HEK293T (cell line): Measurements from ENCODE around the gene ASB10.

ENCODE experiments used
- ARNT ChIP-seq: fragments of 450-650 bp; IDR thresholded peaks from 2 replicates; pipeline ENCODE4 v1.6.1; 2017; ENCODE audit warnings: mild to moderate bottlenecking
- BHLHE40 ChIP-seq: fragments of 450-650 bp; IDR thresholded peaks from 2 replicates; pipeline ENCODE4 v1.6.1; 2016; ENCODE audit warnings: mild to moderate bottlenecking, moderate library complexity, borderline replicate concordance
- CTBP1 ChIP-seq: fragments of 450-650 bp; IDR thresholded peaks from 2 replicates; pipeline ENCODE4 v1.6.1; 2016; ENCODE audit warnings: borderline replicate concordance
- FOXA1 ChIP-seq: fragments of 450-650 bp; IDR thresholded peaks from 2 replicates; pipeline ENCODE4 v1.6.1; 2016; ENCODE audit warnings: mild to moderate bottlenecking
- FOXK2 ChIP-seq: fragments of 450-650 bp; IDR thresholded peaks from 2 replicates; pipeline ENCODE4 v1.6.1; 2016; ENCODE audit warnings: mild to moderate bottlenecking
- FOXM1 ChIP-seq: fragments of 450-650 bp; IDR thresholded peaks from 2 replicates; pipeline ENCODE4 v1.6.1; 2017; ENCODE audit warnings: mild to moderate bottlenecking, borderline replicate concordance
- LEF1 ChIP-seq: fragments of 450-650 bp; IDR thresholded peaks from 2 replicates; pipeline ENCODE4 v1.6.1; 2017; ENCODE audit warnings: mild to moderate bottlenecking, borderline replicate concordance
- SP1 ChIP-seq: fragments of 450-650 bp; IDR thresholded peaks from 2 replicates; pipeline ENCODE4 v1.6.1; 2017
- SUZ12 ChIP-seq: fragments of 450-650 bp; IDR thresholded peaks from 2 replicates; pipeline ENCODE4 v1.6.1; 2016; ENCODE audit warnings: mild to moderate bottlenecking
- TF ChIP-seq, protein P1 (sequence below): fragments of 450-650 bp; IDR thresholded peaks from 2 replicates; pipeline ENCODE4 v1.6.1; 2016

DNA sequence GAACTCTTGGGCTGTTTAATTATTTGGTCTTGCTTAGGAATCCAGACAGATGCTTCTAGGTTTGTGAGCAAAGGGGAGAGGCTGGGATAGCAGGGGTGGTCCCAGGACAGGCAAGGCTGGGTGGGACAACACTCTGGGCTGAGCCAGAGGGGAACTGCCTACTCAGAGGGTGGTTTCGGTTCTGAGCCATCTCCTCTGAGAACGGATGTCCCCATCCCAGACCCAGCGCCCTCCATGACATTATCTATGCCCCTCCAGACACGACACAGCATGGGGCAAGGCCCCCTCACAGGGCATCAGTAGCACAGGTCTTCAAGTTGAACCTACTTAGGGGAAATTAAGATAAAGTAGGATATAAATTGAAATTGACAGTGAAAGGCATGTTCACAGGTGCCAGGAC is 7.1 kb downstream of the ASB10 start:
- TF ChIP-seq, protein P1, sequence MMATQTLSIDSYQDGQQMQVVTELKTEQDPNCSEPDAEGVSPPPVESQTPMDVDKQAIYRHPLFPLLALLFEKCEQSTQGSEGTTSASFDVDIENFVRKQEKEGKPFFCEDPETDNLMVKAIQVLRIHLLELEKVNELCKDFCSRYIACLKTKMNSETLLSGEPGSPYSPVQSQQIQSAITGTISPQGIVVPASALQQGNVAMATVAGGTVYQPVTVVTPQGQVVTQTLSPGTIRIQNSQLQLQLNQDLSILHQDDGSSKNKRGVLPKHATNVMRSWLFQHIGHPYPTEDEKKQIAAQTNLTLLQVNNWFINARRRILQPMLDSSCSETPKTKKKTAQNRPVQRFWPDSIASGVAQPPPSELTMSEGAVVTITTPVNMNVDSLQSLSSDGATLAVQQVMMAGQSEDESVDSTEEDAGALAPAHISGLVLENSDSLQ: no peak
- TF ChIP-seq SP1 (no peak), BHLHE40 (no peak), CTBP1 (no peak), FOXK2 (no peak), LEF1 (no peak), ARNT (no peak), FOXM1 (no peak), FOXA1 (no peak), SUZ12 (no peak)
